HG03439 (cell line): ENCODE results near the gene NLE1.
"Not testable (repeated sequence)": the region's sequence is repeated elsewhere in the genome, so short reads cannot be mapped to it uniquely, and the experiment has no call there.

ENCODE experiments used
- ATAC-seq: cut with Tn5 transposase; IDR thresholded peaks from one replicate; pipeline ENCODE4 v1.9.1; 2021; ENCODE audit warnings: mild to moderate bottlenecking, moderate library complexity; ENCODE audit not compliant: unreplicated experiment

Gene NLE1

GRCh38 chr17:35129154-35129972 is 12.7 kb downstream of the NLE1 start:
- no peak for ATAC-seq

DNA sequence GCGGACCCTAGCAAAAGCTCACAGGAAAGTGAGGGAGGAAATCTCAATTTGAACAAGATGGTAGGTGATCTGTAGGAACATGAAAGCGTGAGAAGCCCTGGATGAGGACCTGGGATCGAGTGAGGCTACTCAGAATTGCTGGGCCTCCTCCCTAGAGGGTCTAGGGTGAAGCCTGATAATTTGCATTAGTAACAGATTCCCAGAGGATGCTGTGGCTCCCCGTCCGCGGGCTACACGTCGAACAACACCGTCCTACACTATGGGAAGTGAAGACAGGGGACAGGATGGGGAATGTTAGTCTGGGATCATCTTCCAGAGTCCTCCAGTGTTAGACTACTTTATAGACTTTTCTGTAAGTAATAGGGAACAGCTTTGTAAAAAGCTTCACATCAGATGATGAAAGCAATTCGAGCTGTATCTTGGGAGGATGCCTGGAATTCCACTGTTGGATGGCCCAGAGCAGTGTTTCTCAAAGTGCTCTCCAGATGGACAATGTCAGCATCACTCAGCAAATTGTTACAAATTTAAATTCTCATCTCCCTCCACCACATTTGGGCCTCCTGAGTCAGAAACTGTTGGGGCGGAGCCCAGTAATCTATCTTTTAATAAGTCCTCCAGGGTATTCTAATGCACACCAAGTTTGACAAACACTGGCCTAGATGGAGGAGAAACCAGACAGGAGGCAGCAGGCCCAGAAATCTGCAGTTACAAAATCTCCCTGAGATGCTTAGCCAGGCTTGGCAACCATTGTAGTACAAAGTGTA is 14.2 kb downstream of the NLE1 start:
- ATAC-seq: no peak

DNA sequence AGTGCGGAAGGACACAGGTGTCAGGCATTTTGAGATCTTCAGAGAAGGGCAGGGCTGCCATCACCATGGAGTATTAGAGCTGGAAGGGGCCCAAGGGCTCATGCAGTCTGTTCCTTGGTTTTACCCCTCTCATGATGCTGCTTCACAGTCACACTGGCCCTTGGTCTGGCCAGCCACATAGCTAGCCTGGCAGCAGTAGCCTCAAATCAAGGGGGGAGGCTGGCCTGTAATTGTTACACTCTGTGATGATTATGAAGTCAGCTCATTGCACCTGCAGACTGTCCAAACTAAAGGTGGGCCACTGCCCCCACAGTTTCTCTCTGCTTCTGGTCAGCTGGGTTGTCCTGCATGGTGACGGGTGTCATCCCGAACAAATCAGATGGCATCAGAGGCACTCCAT is 20.8 kb downstream of the NLE1 start, which contains the start of gene FNDC8:
TSS of gene FNDC8 (plus strand) at position 301 of the 400 bp plus-strand sequence. CDS start at position 380, 79 bp downstream.
- no peak for ATAC-seq

GRCh38 chr17:35119370-35120165 is 22.5 kb downstream of the NLE1 start, which contains the start of gene RAD51D:
TSS of gene RAD51D (minus strand) at chr17:35119860. CDS start at chr17:35119613, 247 bp downstream.
- ATAC-seq: peak; percentile 79

DNA sequence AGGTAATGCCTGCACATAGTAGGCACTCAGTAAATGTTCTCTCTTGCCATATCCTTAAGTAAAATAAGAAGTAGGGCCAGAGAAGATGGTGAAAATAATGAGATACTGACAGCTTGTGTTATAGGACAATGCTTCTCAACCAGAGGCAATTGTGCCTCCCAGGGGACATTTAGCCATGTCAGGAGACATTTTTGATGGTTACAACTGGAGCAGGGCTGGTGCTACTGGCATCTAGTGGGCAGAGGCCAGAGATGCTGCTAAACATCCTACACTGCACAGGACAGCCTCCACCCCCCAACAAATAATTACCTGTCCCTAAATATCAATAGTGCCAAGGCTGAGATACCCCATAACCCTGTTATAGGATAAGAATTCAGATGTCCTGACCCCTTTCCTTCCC is 24.1 kb downstream of the NLE1 start:
- no peak for ATAC-seq

GRCh38 chr17:35116845-35117244 is 25.3 kb downstream of the NLE1 start:
- no peak for ATAC-seq

GRCh38 chr17:35110791-35111190 is 31.3 kb downstream of the NLE1 start:
- ATAC-seq: not testable (repeated sequence)

DNA sequence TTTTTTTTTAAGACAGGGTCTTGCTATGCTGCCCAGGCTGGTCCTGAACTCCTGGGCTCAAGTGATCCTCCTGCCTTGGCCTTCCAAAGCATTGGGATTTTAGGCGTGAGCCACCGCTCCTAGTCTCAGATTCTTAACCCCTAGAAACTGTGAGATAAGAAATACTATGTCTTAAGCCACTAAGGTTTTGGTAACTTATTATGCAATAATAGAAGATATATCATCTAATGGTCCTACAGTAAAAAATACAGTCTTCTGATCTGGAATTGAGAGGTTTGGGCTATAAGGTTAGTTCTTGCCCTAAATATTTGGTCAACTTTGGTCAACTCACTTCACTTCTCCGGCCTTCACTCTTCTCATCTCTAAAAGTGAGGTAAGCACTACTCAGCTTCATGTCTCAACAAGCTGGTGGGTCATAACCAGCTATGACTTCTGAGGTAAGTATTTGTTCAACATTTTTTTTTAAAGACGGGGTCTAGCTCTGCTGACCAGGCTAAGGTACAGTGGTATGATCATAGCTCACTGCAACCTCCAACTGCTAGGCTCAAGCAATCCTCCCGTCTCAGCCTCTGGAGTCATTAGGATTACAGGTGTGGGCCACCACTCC is 37.2 kb downstream of the NLE1 start:
- ATAC-seq: no peak

DNA sequence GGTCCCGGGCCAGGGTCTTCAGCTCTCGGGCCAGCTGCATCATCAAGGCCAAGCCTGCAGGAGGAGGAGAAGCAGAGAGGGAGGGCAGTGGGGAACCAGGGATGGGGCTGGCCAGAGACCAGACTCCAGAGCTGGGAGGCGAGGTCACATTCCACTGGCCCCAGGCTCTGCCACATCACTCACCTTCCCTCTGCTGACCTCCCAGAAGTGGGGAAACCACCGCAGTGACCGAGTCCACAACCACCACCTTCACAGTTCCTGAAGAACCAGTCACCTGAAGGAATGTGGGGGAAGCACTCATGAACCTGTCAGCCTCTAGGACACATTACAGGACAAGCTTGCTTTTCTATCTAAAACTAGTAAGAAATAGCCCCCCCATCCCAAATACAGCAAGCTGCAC is 38.8 kb downstream of the NLE1 start:
- no peak for ATAC-seq

GRCh38 chr17:35101725-35102124 is 40.4 kb downstream of the NLE1 start:
- ATAC-seq: no peak

DNA sequence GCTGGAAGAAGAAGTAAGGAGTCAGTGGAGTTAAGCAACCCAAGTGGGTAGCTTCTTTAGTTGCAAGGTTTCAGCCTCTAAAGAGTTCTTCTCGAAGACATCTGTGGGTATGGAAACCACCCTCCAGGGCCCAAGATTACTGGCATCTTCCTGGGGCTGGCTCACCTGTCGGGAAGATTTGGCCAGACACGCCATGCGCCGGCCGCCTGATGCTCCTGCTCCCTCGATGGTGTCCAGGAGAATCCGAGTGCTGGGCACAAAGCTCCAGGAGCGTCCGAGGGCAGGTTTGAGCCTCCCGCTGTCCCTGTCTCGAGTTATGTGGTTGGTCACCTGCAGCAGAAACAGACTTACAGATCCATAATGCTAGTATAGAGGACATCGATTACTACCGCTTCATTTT is 41.1 kb downstream of the NLE1 start:
- ATAC-seq: no peak

DNA sequence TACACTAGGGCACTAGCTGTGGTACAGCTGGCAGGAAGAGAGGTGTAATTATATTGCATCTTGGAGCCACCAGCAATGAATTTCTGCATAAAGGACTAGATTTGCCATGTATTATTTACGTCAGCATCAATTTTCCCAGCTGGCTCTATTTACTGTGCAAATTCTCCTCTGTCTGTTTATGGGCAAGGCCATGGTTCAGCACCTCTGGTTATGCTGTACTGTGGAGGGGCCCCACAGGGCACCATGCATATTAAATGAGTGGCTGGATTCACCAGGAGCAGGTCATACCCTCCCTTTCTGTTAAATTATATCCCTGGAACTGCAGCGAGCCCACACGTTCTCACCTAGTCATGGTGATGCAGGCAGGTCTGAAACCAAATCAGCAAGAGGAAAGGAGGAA is 42.2 kb downstream of the NLE1 start:
- ATAC-seq: no peak

- ATAC-seq: no peak
Measured at GRCh38 chr17:35097776-35098175, 44.3 kb downstream of the NLE1 start.

DNA sequence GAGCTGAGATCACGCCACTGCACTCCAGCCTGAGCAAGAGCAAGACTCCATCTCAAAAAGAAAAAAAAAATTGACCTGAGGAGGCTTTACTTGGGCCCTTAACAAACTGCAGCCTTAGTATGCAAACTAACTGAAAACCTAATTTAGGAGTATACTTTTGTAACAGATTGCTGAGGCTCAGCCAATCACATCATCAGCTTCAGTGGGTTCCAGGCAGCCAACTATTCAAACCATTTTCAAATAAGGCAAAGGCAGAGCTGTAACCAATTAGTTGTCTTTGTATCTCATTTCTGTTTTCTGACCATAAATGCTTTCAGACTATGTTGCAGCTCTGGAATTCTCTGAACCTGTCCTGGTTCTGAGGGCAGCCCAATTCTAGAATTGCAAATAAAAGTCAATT is 46.4 kb downstream of the NLE1 start:
- no peak for ATAC-seq

- ATAC-seq: no peak
Measured at GRCh38 chr17:35094902-35095301, 47.2 kb downstream of the NLE1 start.

- ATAC-seq: not testable (repeated sequence)
Measured at GRCh38 chr17:35090707-35091106, 51.4 kb downstream of the NLE1 start.

- ATAC-seq: peak; percentile 15
Measured at GRCh38 chr17:35089586-35090296, 52.4 kb downstream of the NLE1 start.

DNA sequence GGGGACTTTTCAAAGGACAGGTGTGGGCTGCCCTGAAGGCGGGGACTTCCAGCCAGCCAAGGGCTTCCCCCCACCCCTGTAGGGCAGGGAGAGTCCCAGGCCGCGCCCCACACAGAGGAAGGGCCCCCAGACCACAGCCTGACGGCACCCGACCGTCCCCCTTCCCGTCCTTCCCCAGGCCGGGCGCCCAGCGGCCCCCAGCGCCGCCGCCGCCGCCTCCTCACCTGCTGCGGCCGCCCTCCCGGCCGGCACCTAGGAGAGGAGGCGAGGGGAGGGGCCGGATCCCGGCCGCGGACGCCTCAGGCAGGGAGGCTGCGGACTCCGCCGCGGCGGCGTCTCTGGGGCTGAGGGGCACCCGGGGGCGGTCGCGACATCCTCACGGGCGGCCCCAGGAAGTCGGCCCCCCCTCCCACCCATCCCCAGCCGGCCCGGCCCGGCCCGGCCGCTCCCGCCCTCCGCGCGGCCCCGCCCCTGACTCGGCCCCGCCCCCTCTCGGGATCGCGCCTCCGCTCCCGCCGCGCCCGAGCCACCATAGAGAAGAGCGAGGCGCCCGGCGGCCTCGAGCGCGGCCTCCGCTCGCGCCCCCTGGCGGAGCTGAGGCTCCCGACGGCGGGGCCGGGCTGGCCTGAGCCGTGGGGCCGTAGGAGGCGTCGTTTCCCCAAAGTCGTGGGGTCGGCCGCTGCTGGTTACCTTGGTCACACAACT is 53.1 kb downstream of the NLE1 start:
- ATAC-seq: peak; percentile 61

DNA sequence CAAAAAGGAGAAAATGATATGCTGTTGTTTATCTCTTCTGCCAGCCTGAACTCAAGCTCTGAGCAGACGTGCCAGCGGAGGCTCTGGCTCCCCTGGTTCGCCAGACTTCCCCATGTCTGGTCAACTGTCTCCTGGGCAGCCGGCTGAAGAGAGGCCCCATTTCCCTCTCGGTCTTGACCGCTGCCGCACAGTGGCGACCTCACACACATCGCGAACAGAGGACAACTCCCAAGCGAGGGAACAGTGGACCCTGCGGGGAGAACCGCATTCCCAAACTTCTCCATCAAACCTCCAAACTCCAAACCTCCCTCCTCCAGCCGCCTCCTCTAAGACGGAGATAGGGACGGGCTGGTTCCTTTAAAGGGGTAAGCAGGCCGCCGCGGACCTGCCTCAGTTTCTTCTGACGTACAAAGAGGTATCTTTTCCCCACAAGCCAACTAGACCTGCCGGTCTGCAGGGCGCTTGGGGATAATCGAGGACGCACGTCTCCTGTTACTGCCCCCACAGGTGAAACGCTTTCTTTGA is 53.7 kb downstream of the NLE1 start:
- peak; percentile 8 for ATAC-seq
